ENCODE results near the gene OR10G4.
"Not testable (repeated sequence)": the region's sequence is repeated elsewhere in the genome, so short reads cannot be mapped to it uniquely, and the experiment has no call there.

The OR10G4 gene, protein sequence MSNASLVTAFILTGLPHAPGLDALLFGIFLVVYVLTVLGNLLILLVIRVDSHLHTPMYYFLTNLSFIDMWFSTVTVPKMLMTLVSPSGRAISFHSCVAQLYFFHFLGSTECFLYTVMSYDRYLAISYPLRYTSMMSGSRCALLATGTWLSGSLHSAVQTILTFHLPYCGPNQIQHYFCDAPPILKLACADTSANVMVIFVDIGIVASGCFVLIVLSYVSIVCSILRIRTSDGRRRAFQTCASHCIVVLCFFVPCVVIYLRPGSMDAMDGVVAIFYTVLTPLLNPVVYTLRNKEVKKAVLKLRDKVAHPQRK

DNA sequence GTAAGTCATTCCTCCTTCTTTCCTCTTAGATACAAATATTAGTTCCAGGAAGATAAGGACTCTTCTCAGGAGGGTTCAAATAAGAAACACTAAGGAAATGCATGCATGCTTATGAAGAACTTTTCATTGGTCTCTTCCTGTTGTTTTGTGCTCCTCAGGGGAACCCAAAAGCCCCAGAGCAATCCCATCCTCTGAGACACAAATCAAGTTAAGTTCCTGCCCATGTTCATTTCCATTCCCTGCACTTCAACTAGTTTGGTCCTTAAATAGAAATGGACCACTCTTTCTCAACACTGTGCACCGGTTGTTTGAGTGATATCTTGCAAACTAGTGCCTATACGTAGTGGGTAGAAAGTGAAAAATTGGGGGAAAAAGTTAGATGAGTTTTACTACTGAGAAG is at the start of gene OR10G4:
Gene OR10G4 (plus strand): TSS at position 301 of the 400 bp plus-strand sequence. CDS start 2,578 bp downstream, outside the sequence.
- no peak for DNase-seq

DNA sequence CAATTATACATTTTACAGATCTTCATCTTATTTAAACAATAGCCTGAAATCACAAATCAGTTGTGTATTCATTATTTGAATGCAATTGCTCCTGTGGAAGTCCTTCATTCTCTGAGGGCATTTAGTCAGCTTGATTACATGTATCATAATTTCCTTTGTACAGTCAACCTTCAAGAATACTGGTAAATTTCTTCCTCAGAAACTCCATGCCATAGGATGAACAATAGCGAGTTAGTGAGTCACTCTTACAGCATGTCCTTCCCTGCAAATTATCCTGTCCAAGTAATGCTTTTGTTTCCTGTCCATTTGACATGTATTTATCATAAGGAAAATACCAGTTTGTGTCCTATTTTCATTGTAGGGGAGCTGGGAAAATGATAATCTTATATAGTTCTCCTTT is 39.0 kb upstream of the OR10G4 start:
- DNase-seq: no peak

GRCh38 chr11:123976770-123977560 is 35.8 kb upstream of the OR10G4 start:
- no peak for DNase-seq

DNA sequence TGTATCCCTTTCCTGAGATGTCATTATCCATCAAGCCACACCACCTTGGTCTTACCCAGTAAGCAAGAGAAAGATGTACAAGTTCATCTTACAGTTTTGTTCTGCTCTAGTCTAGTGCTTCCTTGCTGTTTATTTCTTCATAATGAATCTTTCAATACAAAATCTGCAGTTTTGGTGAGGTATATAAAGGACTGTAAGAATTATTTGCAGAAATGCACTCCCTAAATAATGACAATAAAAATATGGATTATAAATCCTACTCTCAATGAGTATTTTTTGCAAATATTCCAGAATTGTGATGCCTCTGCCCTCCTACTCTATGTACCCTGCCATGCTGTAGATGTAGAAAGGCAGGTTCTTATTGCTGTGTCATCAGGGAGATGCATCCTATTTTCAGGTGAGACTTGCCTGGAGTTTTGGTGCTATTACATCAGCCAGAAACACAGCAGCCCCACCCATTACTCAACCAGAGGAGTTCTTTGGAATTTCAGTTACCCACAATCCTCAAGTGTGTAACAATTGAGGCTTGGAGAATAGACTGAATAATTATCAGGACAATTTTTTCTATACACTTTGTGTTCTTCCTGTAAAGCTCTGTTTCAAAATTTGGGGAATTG is 35.0 kb upstream of the OR10G4 start, which contains the start of gene OR10S1:
Gene OR10S1 (minus strand): TSS at position 51 of the 617 bp plus-strand sequence. CDS start 117 bp downstream, outside the sequence.
- no peak for DNase-seq

DNA sequence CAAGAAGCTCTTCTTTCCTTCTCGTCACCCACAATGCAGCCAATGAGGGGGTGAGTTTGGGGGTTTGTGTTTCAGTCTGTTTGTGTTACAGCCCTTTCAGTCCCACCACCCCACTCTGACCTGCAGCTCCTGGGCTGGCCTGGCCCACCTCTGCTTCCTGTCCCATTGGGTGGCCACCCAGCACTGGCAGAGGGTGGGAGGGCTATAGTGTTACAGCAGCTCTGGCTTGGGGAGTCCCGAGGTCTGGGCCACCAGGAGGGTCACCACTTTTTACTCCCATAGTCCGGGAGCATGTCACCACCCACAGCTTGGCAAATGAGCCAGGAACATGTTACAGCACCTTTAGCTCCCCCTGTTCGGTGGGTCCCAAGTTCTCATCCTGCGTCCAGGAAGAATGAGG is 33.5 kb upstream of the OR10G4 start:
- DNase-seq: no peak

GRCh38 chr11:123995119-123995518 is 17.7 kb upstream of the OR10G4 start, which contains the start of gene OR10G6:
OR10G6 (minus strand) TSS chr11:123995161; CDS start chr11:123995161, 0 bp downstream.
- no peak for DNase-seq

- not testable (repeated sequence) for DNase-seq
Measured at GRCh38 chr11:124015837-124016236, 3.0 kb downstream of the OR10G4 start.

- DNase-seq: no peak
Measured at GRCh38 chr11:124026498-124026897, 13.7 kb downstream of the OR10G4 start, which contains the start of gene OR10G8. OR10G8 (plus strand) TSS chr11:124026798; CDS start chr11:124029623, 2,825 bp downstream.

- no peak for DNase-seq
Measured at GRCh38 chr11:124036666-124037065, 23.9 kb downstream of the OR10G4 start.

DNA sequence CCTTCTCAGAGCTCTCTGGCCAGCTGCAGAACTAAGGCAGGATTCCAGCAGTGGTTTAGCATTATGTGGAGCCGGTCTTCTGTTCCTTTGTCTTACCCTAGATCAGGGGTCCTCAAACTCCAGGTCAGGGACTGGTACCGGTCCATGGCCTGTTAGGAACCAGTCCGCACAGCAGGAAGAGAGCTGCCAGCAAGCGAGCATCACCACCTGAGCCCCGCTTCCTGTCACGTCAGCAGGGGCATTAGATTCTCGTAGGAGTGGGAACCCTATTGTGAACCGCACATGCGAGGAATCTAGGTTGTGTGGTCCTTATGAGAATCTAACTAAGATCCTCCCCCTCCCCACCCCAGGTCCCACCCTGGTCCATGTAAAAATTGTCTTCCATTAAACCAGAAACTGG is 26.8 kb downstream of the OR10G4 start:
- DNase-seq: no peak

- DNase-seq: no peak
Measured at GRCh38 chr11:124041254-124041653, 28.5 kb downstream of the OR10G4 start, which contains the start of gene OR10G7. OR10G7 (minus strand) TSS chr11:124041325; CDS start chr11:124039001, 2,324 bp downstream.

GRCh38 chr11:124043420-124043819 is 30.6 kb downstream of the OR10G4 start:
- no peak for DNase-seq

DNA sequence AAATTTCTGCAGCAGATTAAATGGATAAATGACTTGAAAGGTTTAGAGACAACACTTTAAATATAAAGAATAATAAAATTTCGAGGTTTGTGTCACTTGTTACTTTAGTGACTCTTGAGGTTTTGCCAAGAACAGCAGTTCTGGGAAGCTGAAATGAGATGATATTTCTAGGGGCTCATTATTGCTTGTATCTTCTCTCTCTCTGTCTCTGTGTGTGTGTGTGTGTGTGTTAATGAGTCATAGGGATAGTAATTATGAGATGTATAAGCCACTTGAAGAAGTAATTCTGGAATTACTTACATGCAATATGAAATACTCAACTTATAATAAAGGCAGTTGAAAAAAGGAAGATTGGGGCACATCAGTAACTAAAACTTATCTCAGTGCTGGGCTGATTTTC is 38.0 kb downstream of the OR10G4 start:
- no peak for DNase-seq

DNA sequence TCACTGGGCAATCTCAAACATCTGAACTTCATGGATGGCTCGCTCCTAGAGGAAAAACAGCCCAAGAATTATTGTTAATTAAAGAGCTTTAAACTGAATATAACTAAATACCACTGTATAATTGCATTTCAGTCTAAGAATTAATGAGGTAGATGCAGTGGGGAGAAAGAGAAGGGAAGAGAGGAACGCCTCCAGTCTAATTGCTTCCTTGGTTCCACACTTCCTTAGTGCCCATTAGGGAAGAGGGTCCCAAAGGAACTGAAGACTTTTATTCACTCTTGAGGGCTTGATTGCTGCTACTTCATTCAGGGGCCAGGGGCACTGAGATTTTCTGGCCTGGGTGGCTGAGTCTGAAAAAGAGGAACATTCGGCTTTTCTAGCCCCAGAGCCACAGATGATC is 40.2 kb downstream of the OR10G4 start:
- DNase-seq: no peak
